Endometrial microvascular endothelial cells (primary cell): Measurements from ENCODE around the gene ST6GALNAC2. TPM values are rescaled to one million over a fixed set of nuclear protein-coding genes. Genes with fewer than 3 reads are reported as not detected.

Experiments
- in situ Hi-C: cut with HindIII; loops from 2 replicates; pipeline ENCODE4 v1.10.0; 2017; ENCODE audit warnings: low sequenced_read_pairs, low pct_unique_long_range_greater_than_20kb; ENCODE audit errors: inconsistent ontology term
- total RNA-seq: library from RNA; depleted of rRNA; stranded (reverse); fragments of >200 nt; gene quantifications from one replicate; pipeline ENCODE4 v1.2.3, GENCODE V29; 2015; ENCODE audit errors: inconsistent ontology term

ST6GALNAC2 gene
- total RNA-seq, 1 donor from 2014 or later = not detected

DNA sequence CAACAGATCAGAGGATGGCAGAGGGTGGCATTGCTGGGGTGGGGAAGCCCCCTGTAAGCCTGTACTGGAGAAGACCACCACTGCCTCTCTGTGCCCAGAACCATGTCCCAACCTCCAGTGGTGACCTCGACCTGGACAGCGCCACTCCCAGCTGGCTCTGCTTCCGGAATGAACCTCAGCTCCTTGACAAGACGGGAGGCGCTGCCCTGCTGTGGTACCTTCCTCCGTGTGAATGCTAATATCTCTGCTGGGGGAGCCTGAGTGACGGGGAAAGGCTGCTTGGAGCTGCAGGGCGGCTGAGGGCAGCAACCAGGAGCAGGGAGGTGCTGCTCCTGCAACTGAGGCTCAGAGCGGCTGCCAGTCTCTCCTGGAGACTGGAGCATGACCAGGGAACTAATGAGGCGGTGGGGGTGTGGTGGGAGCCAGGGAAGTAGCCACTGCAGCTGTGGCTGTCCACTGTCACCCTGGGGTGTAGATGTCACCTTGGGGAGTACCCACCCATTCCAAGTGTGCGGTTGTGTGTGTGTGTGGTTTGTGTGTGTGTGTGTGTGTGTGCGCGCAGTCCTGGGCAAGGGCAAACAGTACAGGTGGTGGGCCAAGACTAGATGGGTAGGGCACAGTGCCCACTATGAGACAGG, 39.6 kb downstream of the ST6GALNAC2 start:
- in situ Hi-C loops = no loop called here

DNA sequence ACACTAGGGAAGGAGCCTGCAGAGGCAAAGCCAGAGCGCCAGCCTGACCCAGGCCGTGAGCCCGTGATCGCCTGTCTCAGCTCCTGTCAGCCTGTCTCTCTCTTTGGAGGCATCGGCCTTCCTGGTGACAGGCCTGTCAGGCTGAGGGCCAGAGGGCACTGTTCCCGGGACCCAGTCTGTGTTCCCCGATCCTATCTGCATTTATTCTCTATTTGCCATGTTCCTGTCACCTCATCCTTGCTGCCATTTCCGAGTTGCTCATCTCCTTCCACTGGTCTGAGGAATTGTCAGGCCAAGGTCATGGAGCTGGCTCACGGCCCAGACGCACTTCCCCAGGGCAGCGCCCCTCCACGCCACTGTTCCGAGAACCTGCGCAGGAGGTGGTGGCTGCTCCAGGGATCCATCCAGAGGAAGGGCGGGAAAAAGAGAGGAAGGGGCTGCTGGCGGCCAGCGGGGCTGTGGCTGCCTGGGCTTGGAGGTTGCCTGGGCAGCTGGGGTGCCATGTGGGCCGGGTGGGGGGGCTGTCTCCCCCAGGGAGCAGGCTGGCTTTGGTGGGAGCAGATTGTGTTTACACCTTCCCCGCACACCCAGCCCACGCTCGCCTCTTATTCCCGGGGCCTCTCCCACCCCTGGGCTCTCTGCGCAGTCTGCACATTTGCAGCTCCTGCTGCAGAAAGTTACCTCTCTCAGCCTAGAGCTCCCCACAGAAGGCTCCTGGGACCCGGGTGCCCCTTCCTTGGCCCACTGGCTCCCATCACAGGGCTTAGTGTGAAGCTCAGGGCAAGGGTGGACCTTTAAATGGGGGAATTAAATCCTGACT, 40.9 kb downstream of the ST6GALNAC2 start:
- in situ Hi-C loops = no loop called here

DNA sequence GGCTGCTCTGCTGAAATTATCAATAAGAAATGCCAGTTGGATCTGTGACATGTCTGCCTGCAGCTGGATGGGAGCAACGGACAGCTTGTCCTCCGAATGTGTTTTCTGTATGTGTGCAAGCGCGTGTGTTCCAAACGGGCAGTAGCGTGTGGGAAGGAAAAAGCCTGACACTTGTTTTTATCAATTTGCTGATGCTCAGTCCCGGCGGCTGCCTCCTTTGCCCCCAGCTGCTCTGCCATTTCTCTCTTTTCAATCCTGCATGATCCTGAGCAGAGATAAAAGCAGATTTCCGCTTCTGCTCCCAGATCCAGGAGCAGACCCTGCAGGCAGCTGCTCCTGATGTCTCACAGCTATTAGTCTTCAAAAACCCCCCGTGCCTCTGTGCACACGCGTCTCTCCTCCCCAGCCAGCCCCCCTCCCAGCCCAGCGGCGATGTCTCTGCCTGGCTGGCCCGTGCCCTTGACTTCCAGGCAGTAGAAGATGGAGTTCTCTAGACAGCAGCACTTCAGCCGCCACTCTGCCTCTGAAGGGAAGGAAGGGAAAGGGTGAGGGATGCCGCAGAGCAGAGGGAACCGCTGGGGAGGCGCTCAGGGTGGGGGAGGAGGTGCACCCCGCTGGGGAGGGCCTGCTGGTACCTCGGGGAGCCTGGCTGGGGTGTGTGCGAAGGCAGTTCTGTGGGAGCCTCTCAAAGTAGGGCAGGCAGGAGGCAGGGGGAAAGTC, 41.7 kb downstream of the ST6GALNAC2 start:
- in situ Hi-C loops = no loop called here

DNA sequence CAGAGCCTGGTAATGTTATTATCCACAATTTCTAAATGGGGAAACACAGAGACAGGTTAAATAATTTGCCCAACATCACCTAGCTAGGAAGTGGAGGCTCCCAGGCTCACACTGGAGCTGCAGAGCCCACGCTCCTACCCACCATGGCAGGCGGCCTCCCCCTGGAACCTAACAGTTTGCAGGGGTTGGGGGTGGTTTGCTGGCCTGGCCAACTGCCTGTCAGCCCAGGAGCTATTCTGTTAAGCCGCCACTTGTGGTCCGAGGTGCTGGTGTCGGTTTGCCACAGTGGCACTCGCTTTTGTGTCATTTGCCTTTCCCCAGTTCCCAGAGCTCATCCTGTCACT, 42.2 kb downstream of the ST6GALNAC2 start:
- in situ Hi-C loops = no loop called here

DNA sequence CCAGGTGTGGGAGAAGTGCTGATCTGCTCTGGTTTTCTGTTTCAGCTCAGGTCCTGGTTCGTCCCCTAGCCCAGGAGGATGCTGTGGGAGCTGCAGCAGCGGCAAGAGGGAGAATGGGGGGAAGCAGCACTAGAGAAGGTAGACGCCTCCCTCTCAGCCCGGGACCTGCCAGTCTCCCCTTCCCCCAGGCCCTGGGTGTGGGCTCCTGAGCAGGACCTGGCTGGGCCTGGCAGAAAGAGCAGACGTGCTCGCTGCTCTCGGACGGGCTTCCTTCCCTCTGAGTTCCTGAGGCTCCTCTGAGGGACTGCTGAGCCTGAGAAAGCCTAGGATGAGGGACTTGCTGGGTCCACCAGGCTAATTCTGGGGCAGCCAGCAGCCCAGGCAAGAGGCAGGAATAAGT, 42.7 kb downstream of the ST6GALNAC2 start:
- in situ Hi-C loops = no loop called here

DNA sequence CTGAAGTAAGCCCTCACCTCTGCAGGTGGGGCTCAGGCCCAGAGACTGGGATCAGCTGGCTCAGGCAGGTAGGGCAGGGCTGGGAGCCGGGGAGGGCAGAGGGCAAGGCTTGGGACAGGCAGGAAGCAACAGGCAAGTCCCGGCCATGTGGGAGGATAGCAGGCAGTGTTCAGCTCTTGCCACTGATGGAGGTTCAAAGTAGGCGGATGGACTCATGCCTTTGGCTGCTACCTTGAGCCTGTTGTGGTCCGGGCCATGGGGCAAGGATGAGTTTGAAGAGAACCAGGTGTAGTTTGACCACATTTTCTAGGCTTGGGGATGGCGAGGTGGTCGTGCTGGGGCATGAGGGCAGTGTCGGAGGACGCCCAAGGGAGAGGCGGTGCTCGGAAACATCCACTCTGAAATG, 43.1 kb downstream of the ST6GALNAC2 start:
- in situ Hi-C loops = no loop called here

DNA sequence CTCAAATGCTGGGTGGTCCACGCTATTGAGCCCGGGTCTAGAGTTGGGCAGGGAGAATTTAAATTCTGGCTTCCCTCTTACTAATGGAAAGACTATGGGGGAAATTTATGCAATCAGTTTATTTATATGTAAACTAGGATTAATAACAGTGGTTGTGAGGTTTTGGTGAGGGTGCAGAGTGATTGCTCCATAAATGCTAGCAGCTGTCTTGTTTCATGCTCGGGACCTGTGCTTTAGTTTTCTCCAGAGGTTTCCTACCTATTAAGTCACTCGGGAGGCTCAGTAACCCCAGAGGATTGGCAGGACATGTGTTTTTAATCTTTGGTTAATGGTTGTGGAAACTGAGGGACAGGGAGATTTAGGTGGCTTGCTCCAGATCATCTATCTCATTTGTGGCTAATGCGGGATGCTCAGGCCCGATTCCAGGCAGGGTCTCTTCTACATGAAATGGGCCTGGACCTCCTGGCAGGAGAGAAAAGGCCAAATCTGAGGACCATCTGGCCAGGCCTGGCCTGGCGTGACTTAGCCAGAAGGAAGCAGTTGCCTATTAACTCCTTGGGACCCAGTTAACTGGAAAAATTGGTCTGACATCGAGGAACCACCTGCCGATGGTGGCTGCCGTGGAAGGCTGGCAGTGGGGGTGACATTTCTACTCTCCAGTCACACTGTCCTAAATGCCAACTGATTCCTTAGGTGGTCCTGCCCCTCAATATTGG, 43.8 kb downstream of the ST6GALNAC2 start:
- in situ Hi-C loops = no loop called here

DNA sequence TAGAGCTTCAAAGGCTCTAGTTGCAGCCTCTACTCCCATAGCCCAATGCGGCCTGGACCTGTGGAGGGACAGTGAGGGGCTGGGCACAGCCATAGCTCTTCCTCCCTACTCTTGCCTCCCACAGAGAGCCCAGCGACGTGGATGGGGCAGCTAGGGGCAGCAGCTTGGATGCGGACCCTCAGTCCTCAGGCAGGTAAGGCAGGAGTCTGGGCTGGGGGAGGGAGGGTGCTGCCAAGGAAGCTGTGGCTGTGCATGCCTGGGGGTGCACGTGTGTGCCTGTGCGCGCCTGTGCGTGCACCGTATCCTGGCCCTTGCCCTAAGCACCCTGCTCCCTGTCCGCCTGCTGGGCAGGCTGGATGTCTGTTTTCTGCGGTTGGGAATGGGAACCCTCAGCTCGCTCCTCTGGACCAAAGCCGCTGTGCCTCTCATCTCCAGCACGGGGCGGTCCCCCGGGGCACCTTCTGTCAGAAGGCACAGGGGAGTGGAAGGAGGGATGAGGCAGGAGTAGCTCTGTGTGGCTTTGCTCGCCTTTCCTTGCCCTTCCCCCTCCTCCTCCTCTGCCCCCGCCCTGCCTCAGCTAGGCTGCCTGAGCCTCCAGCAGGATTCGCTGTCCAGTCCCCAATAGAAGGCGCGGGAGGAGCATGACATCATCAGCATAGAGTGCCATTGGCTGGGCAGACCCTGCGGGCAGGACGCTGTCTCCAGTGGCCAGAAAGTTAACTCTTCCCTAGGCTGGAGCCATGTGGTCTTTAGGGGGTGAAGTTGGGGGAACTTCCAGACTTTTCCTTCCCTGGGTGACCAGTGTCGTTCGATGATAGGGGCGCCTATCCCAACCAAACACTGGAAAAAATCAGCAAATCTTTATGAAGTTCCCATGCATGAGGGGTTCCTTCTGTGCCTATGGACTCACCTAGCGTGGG, 45.0 kb downstream of the ST6GALNAC2 start:
- in situ Hi-C loops = no loop called here

DNA sequence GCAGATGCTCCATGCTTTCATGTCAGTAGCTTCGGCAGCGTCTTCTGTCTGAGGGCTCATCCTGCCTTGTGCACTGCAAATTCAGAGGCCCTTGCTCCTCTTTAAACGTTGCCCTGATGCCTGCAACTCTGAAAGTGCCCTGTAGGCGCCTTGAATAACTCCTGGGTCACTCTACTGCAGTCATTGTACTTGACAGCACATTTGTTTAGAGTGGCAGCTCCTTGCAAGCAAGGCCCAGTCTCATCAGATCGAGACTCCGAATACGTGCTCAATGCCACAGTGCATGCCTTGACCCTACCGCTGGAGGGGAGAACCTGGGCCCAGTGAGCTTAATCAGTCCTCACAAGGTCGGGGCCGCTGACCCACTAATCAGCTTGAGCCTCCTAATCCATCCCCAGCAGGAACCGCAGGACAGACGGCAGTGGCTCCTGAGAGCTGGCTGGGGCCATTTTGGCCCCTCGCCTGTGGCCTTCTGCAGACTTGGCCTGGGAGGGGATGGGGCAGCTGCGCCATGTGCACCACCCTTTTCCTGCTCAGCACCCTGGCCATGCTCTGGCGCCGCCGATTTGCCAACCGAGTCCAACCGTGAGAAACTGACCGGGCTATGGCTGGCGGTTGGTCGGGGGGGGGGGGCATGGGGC, 45.9 kb downstream of the ST6GALNAC2 start, which contains the start of gene PRCD:
TSS of gene PRCD (plus strand) at position 414 of the 641 bp plus-strand sequence. CDS start at position 512, 98 bp downstream.
- in situ Hi-C loops = no loop called here

DNA sequence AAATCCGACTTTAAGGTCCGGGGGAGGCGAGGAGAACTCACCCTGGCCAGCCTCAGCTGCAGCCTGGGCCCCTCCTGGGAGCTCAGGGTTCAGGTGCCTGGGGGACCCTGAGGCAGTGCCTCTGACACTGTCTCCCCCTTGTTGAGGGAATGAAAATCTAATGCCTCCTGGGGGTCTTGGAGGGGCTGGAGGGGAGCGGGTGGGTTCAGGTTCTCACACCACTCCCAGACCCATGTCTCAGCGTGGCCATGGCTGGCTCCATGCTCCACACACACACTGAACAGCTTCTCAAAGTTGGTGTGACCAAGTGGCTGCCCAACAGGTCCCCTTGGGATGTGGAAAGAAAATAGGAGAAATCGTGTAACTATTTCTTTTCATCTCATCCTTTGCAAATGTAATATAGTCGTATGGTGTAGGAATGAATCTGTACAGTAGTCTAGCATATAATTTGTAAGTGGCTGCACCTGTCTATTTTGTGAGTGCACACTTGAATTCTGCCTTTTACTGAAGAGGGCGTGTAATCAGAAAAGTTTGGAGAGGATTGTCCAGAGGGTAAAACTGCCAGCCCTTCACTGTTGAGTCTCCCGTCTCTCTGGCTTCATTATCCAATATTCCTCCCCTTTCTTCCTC, 46.6 kb downstream of the ST6GALNAC2 start:
- in situ Hi-C loops = no loop called here

DNA sequence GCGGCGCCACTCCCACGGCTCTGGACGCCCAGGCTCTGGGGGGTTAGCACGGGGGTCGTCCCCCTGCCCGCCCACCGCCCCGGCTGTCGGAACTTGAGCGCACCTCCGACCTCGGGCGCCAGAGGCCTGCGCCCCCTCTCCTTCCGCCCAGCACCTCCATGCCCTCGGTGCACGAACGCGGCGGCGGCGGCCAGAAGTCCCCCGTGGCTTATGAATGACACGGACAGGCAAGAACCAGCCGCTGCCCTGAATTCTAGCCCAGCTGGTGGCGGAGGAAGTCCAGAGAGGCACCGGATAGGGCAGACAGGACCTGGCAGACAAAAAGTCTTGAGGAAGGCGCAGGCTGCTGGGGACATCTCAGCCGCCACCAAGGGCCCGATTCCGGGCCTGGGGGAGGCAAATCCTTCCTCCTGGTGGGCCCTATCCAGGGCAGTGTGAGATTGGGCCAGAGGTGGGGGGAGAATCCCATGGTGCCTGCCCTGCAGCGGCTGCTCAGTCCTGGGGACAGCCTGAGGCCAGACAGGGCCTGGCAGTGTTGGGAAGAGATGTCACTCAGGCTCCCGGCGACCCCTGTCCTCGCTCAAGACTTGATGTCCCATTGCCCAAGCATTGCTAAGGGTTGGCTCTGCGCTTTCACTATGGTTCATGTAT, 47.3 kb downstream of the ST6GALNAC2 start:
- in situ Hi-C loops = no loop called here

DNA sequence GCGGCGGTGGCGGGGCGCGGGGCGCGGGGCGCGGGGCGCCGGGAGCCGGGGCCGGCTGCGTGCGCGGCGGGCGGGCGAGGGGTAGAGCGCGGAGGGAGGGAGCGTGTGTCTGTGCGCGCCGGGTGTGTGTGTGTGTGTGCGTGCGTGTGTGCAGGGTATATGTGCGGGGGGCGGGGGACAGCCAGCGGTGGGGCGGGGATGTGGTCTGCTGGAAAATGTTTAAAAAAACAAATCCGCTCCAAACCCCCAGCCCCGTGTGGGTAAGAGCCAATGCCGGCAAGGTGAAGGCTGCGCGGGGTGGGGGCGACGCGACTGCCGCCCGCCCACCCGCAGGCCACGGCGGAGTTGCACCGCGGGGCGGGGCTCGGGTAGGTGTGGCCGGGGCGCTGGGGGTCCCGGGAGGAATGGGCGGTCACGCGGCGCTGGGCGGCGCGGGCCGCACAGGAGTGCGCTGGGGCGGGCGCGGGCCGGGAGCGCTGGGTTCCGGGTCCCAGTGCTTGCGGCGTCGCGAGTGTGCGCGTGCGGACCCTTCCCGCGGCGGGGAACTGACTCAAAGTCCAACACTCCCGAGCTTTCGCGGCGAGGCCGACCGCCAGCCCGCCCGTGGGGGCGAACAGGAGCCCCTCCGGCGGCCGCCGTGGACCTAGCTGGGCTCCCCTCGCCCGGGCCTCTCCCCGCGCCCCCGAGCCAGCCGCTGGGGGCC, 47.9 kb downstream of the ST6GALNAC2 start, which contains the start of gene CYGB:
TSS of gene CYGB (minus strand) at position 132 of the 703 bp plus-strand sequence. CDS start 167 bp downstream, outside the sequence.
- in situ Hi-C loops = no loop called here

DNA sequence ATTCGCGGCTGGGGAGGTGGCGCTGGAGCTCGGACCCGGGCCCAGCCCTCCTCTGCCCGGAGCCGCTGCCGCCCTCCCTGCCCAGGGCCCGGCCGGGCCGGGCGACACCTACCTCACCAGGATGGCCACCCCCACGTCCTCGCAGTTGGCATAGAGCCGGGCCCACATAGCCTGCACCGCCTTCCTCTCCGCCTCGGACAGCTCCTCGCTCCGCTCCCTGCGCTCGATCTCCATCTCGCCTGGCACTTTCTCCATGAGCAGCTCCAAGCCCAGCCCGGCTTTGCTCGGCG, 48.4 kb downstream of the ST6GALNAC2 start:
- in situ Hi-C loops = no loop called here

DNA sequence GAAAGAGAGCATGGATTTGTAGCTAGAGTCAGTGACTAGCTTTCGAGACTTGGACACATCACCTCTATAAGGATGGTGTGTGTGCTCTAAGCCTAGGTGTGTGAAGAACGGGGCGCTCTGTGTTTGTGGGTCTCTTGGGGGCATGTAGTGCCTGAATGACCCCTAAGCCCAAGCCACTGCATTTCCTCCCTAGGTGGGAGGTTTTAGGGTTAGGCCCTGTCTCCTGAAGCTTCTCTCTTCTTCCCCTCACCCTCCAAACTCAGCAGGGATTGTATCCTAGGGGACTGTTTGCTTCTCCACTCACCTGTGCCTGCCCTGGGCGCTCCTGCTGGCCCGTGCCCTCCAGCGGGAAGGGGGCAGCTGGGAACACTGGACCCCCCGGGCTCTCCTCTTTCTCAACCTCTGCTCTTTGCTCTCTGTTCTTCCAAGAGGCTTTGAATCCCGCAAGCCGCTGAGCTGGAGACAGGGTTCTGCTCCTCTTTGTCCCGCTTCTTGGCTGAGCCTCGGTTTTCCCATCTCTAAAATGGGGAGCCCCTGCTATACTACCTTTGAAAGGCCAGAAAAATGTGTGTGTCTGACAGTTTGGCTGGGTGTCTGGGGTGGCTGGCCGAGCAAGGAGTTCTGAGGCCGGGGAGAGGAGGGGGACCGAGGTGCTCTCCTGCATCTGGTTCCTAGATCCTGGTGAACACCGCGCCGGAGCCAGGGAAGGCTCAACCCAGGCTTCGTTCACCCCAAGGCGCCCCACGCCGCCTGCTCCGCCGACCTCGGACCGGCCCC, 49.0 kb downstream of the ST6GALNAC2 start:
- in situ Hi-C loops = no loop called here

DNA sequence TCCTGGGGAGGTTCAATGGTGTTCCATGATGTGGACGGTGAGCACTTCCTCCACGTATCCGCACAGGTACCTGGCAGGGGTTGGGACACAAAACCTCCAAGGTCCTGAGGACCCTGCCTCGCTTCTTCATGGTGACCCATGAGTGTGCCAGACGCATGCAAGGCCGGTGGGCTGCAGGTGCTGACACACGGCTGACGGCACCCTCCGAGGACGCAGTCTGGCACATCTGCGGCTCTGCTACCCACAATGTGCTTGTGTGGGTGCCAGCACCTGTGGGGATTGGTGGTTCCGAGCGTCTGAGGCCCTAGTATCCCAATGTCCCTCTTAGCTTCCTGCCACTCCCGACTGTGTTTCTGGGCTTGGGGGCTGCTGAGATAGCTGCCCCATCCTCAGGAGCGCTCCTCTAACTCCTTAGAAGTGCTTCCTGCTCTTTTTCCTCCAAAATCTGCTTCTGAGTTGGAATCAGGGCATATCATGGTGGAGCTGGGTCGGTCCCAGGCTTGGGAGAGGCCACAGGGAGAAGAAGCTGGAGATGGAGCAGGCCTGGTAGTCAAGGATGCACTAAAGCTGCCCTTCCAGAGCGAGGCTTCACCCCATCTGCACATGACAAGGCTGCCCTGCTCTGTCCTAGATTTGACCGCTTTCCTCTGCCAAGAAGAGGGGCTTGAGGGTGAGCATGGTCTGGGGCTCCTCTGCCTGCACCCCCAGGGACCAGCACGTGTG, 49.7 kb downstream of the ST6GALNAC2 start:
- in situ Hi-C loops = no loop called here
